Activated CD4-positive, alpha-beta T cell treated with anti-CD3 and anti-CD28 coated beads, Interleukin-2, amount 50 U/mL, for 1 hour (primary cell): ENCODE measurements around the gene DDR2.

Experiments used
- DNase-seq: peaks from one replicate; pipeline ENCODE4 v3.0.0-alpha.2; 2020

Gene DDR2

GRCh38 chr1:162701286-162701685, 69.0 kb downstream of the DDR2 start:
- no peak for DNase-seq

- DNase-seq: no peak
Measured at GRCh38 chr1:162702628-162703027, 70.4 kb downstream of the DDR2 start.

GRCh38 chr1:162703708-162704107, 71.4 kb downstream of the DDR2 start:
- DNase-seq: no peak

GRCh38 chr1:162704673-162705424, 72.6 kb downstream of the DDR2 start:
- DNase-seq: no peak

GRCh38 chr1:162706003-162706402, 73.7 kb downstream of the DDR2 start:
- DNase-seq: no peak

- no peak for DNase-seq
Measured at GRCh38 chr1:162706606-162707005, 74.3 kb downstream of the DDR2 start.

- no peak for DNase-seq
Measured at GRCh38 chr1:162708286-162708685, 76.0 kb downstream of the DDR2 start.

- no peak for DNase-seq
Measured at GRCh38 chr1:162709132-162709860, 77.0 kb downstream of the DDR2 start.

GRCh38 chr1:162709870-162710269, 77.6 kb downstream of the DDR2 start:
- DNase-seq: no peak

GRCh38 chr1:162710345-162710744, 78.1 kb downstream of the DDR2 start:
- DNase-seq: no peak

GRCh38 chr1:162710780-162711465, 78.7 kb downstream of the DDR2 start:
- DNase-seq: no peak

GRCh38 chr1:162712317-162713029, 80.2 kb downstream of the DDR2 start:
- DNase-seq: no peak

- no peak for DNase-seq
Measured at GRCh38 chr1:162716123-162716522, 83.9 kb downstream of the DDR2 start.

- no peak for DNase-seq
Measured at GRCh38 chr1:162716552-162716951, 84.3 kb downstream of the DDR2 start.

GRCh38 chr1:162717548-162718184, 85.4 kb downstream of the DDR2 start:
- DNase-seq: no peak

GRCh38 chr1:162719678-162720077, 87.4 kb downstream of the DDR2 start:
- no peak for DNase-seq

- no peak for DNase-seq
Measured at GRCh38 chr1:162720996-162721395, 88.7 kb downstream of the DDR2 start.

- no peak for DNase-seq
Measured at GRCh38 chr1:162721471-162721870, 89.2 kb downstream of the DDR2 start.

GRCh38 chr1:162722036-162722435, 89.8 kb downstream of the DDR2 start:
- DNase-seq: no peak

- DNase-seq: no peak
Measured at GRCh38 chr1:162724583-162725120, 92.4 kb downstream of the DDR2 start.

- no peak for DNase-seq
Measured at GRCh38 chr1:162725301-162725837, 93.1 kb downstream of the DDR2 start.

- DNase-seq: no peak
Measured at GRCh38 chr1:162726555-162726954, 94.3 kb downstream of the DDR2 start.
